H1 (cell line): ENCODE results near the gene DRAM1. TPM values are rescaled to one million over a fixed set of nuclear protein-coding genes. Genes with fewer than 3 reads are reported as not detected.

Experiments
- CTCF ChIA-PET: fragments of 300-600 bp; sonication (Branson Sonifier 250); formaldehyde crosslinking; loops from one replicate; lab custom pipeline; 2021; ENCODE audit not compliant: partially characterized antibody; lab: Charles Lee
- POLR2A ChIA-PET: fragments of 300-600 bp; sonication (Branson Sonifier 250); formaldehyde crosslinking; loops from one replicate; lab custom pipeline; 2021; ENCODE audit warnings: inconsistent platforms; ENCODE audit not compliant: partially characterized antibody; lab: Charles Lee
- DNase-seq, 2 experiments: peaks; one replicate each; pipeline versions ENCODE4 v3.0.0 to v3.0.0-alpha.2; 2010 to 2022; ENCODE audit warnings: low spot score in 2 of 2, low read depth in 1 of 2, mixed read lengths in 1 of 2
- FAIRE-seq: peaks from 2 replicates; lab custom pipeline; 2011; peaks lifted over from hg19 to GRCh38; lab: Jason Lieb, UNC
- H2AFZ ChIP-seq: 2 replicates; pipeline ENCODE4 v1.8.1; 2012; ENCODE audit warnings: low read length, inconsistent platforms
- H2AK5ac ChIP-seq: 2 replicates; pipeline ENCODE4 v1.6.1; 2013; ENCODE audit warnings: low read depth, low read length
- H2BK120ac ChIP-seq: replicated peaks from 2 replicates; pipeline ENCODE3; 2013; ENCODE audit warnings: low read depth, low read length, inconsistent platforms
- H2BK12ac ChIP-seq: 2 replicates; pipeline ENCODE4 v1.6.1; 2013; ENCODE audit warnings: low read depth, low read length
- H2BK15ac ChIP-seq: 2 replicates; pipeline ENCODE4 v1.6.1; 2013; ENCODE audit warnings: low read length
- H2BK20ac ChIP-seq: 2 replicates; pipeline ENCODE4 v1.6.1; 2013; ENCODE audit warnings: low read length
- H2BK5ac ChIP-seq: 2 replicates; pipeline ENCODE4 v1.6.1; 2013; ENCODE audit warnings: low read depth, low read length
- H3K14ac ChIP-seq: 2 replicates; pipeline ENCODE4 v1.6.1; 2013; ENCODE audit warnings: inconsistent platforms; ENCODE audit not compliant: insufficient read length
- H3K18ac ChIP-seq: 2 replicates; pipeline ENCODE4 v1.6.1; 2013; ENCODE audit warnings: low read length; ENCODE audit errors: extremely low read depth
- H3K23ac ChIP-seq: 2 replicates; pipeline ENCODE4 v1.6.1; 2013; ENCODE audit warnings: inconsistent platforms; ENCODE audit not compliant: insufficient read length
- H3K23me2 ChIP-seq: 2 replicates; pipeline ENCODE4 v1.6.1; 2013; ENCODE audit warnings: low read depth, low read length
- H3K27ac ChIP-seq: 2 replicates; pipeline ENCODE4 v1.6.1; 2011; ENCODE audit warnings: low read depth, low read length, inconsistent platforms
- H3K27me3 ChIP-seq, 4 experiments: replicated peaks in 1 of 4; 1 replicate in 1 of 4; 2 replicates in 3 of 4; pipeline versions ENCODE4 v1.6.1 to v1.8.1; 2011 to 2013; ENCODE audit warnings: low read length in 3 of 4, mild to moderate bottlenecking in 3 of 4, inconsistent platforms in 2 of 4, mixed read lengths in 2 of 4, moderate library complexity in 1 of 4; ENCODE audit not compliant: control insufficient read depth in 3 of 4, insufficient read depth in 3 of 4; ENCODE audit errors: extremely low read depth in 1 of 4
- H3K36me3 ChIP-seq, 4 experiments: 2 replicates each; pipeline versions ENCODE4 v1.6.1 to v1.8.1; 2011 to 2013; ENCODE audit warnings: mild to moderate bottlenecking in 4 of 4, low read length in 3 of 4, moderate library complexity in 2 of 4, control low read depth in 1 of 4, inconsistent platforms in 1 of 4; ENCODE audit not compliant: insufficient read depth in 4 of 4, control insufficient read depth in 2 of 4
- H3K4ac ChIP-seq: replicated peaks from 2 replicates; pipeline ENCODE3; 2013; ENCODE audit warnings: low read length, low read depth, mixed read lengths, inconsistent platforms; ENCODE audit not compliant: insufficient read length
- H3K4me1 ChIP-seq, 4 experiments: replicated peaks in 1 of 4; 1 replicate in 1 of 4; 2 replicates in 3 of 4; pipeline versions ENCODE4 v1.6.1 to v1.8.1; 2011 to 2013; ENCODE audit warnings: low read length in 3 of 4, inconsistent platforms in 2 of 4, mixed read lengths in 1 of 4; ENCODE audit not compliant: insufficient read depth in 4 of 4, control insufficient read depth in 3 of 4
- H3K4me2 ChIP-seq, 2 experiments: 2 replicates each; pipeline versions ENCODE4 v1.6.1 to v1.8.1; 2011 to 2013; ENCODE audit warnings: low read depth in 2 of 2, low read length in 2 of 2, control low read depth in 1 of 2, inconsistent platforms in 1 of 2, mild to moderate bottlenecking in 1 of 2; ENCODE audit not compliant: insufficient read depth in 1 of 2
- H3K4me3 ChIP-seq, 4 experiments: fragments of 200-600, 300-600 bp in 1 of 4; sonication (generic), shearing (Covaris generic), sonication (Bioruptor Twin) in 1 of 4; 2 replicates each; pipeline versions ENCODE4 v1.5.1 to v1.8.1; 2011 to 2016; ENCODE audit warnings: low read length in 4 of 4, low read depth in 3 of 4, control low read depth in 2 of 4, inconsistent platforms in 2 of 4, mild to moderate bottlenecking in 2 of 4, mixed read lengths in 1 of 4, moderate library complexity in 1 of 4; ENCODE audit not compliant: insufficient read depth in 2 of 4; ENCODE audit errors: extremely low read depth in 1 of 4
- H3K56ac ChIP-seq: replicated peaks from 2 replicates; pipeline ENCODE3; 2013; ENCODE audit warnings: low read depth, mild to moderate bottlenecking, mixed read lengths, low read length, inconsistent platforms; ENCODE audit not compliant: insufficient read length
- H3K79me1 ChIP-seq: 2 replicates; pipeline ENCODE4 v1.6.1; 2013; ENCODE audit warnings: low read depth, low read length, control low read depth
- H3K79me2 ChIP-seq, 2 experiments: 2 replicates each; pipeline versions ENCODE4 v1.6.1 to v1.8.1; 2012 to 2013; ENCODE audit warnings: low read length in 2 of 2, mild to moderate bottlenecking in 2 of 2, inconsistent platforms in 1 of 2; ENCODE audit not compliant: insufficient read depth in 2 of 2, control insufficient read depth in 1 of 2
- H3K9ac ChIP-seq, 4 experiments: replicated peaks in 1 of 4; 1 replicate in 1 of 4; 2 replicates in 3 of 4; pipeline versions ENCODE4 v1.6.1 to v1.8.1; 2011 to 2013; ENCODE audit warnings: low read depth in 3 of 4, low read length in 3 of 4, control low read depth in 2 of 4, mild to moderate bottlenecking in 2 of 4, moderate library complexity in 2 of 4, inconsistent platforms in 1 of 4; ENCODE audit errors: extremely low read depth in 1 of 4
- H3K9me3 ChIP-seq, 2 experiments: 2 replicates each; pipeline versions ENCODE4 v1.6.1 to v1.8.1; 2012 to 2013; ENCODE audit warnings: mild to moderate bottlenecking in 2 of 2, moderate library complexity in 2 of 2, control low read depth in 1 of 2, inconsistent platforms in 1 of 2, low read depth in 1 of 2, low read length in 1 of 2, mixed read lengths in 1 of 2; ENCODE audit not compliant: insufficient read depth in 2 of 2
- H4K20me1 ChIP-seq, 2 experiments: replicated peaks in 1 of 2; 2 replicates each; pipeline versions ENCODE3 to v1.8.1; 2011 to 2013; ENCODE audit warnings: inconsistent platforms in 2 of 2, low read length in 2 of 2, mild to moderate bottlenecking in 1 of 2; ENCODE audit not compliant: insufficient read depth in 2 of 2, control insufficient read depth in 1 of 2
- H4K5ac ChIP-seq: 2 replicates; pipeline ENCODE4 v1.6.1; 2013; ENCODE audit warnings: low read length, low read depth, mixed read lengths, inconsistent platforms; ENCODE audit not compliant: insufficient read length
- H4K8ac ChIP-seq: 2 replicates; pipeline ENCODE4 v1.8.0; 2013; ENCODE audit warnings: mild to moderate bottlenecking, moderate library complexity, low read length, inconsistent platforms; ENCODE audit not compliant: insufficient read depth; ENCODE audit errors: extremely low read depth
- H4K91ac ChIP-seq: replicated peaks from 2 replicates; pipeline ENCODE3; 2013; ENCODE audit warnings: low read length, mixed read lengths, inconsistent platforms; ENCODE audit not compliant: insufficient read length
- CREB1 ChIP-seq: IDR thresholded peaks from 2 replicates; pipeline ENCODE4 v1.6.1; 2012; ENCODE audit warnings: inconsistent platforms
- RAD21 ChIP-seq, 2 experiments: IDR thresholded peaks in 1 of 2; conservative IDR thresholded peaks in 1 of 2; 2 replicates each; pipeline ENCODE4 v1.6.1; 2011; ENCODE audit warnings: low read depth in 2 of 2, low read length in 2 of 2, improper control_type of control experiment in 1 of 2, inconsistent platforms in 1 of 2, mild to moderate bottlenecking in 1 of 2, moderate library complexity in 1 of 2
- SRF ChIP-seq: IDR thresholded peaks from 2 replicates; pipeline ENCODE4 v1.6.1; 2011; ENCODE audit warnings: mild to moderate bottlenecking, low read depth, low read length, moderate library complexity
- WGBS, 2 experiments: shearing (Covaris generic) in 1 of 2; methylation state at CpG; one replicate each; pipeline versions ENCODE4 v1.1.6 to v1.1.7; 2013 to 2015; ENCODE audit warnings: low lambda C conversion rate in 2 of 2, mixed read lengths in 2 of 2, inconsistent platforms in 1 of 2, low coverage in 1 of 2, missing lambda C conversion rate in 1 of 2; ENCODE audit not compliant: insufficient replicate concordance in 2 of 2, insufficient coverage in 1 of 2, insufficient read length in 1 of 2; ENCODE audit errors: extremely low coverage in 1 of 2, missing lambda C conversion rate in 1 of 2; 5-methylcytosine and 5-hydroxymethylcytosine counted together
- polyA plus RNA-seq, 7 experiments: library from polyadenylated mRNA; depleted of rRNA in 3 of 7; stranded (reverse) in 5 of 7; unstranded in 2 of 7; fragments of >200 nt in 5 of 7; fragments of 200-250 nt in 2 of 7; gene quantifications; 1 replicate in 5 of 7; 2 replicates in 1 of 7; 4 replicates in 1 of 7; pipeline versions ENCODE4 v1.2.1 to v1.2.3, GENCODE V29; 2011 to 2013; ENCODE audit warnings: missing spikeins in 2 of 7, mixed read lengths in 2 of 7
- total RNA-seq: library from RNA; stranded (reverse); fragmentation: NEBNext Ultra II Directional; extraction: Animal tissue kit (Norgen Biotek cat#: 25700); gene quantifications from 2 replicates; pipeline ENCODE4 v1.2.1, GENCODE V29; 2021
- TF ChIP-seq, protein P1 (sequence below): IDR thresholded peaks from 2 replicates; pipeline ENCODE4 v1.6.1; 2011; ENCODE audit warnings: low read length, improper control_type of control experiment

The DRAM1 gene
- total and polyA plus RNA-seq, 2 of the 8 experiments (the other 6 are each of a cell fraction or from before 2014, with no cell fraction given), result 4.6 to 6.2 TPM

DNA sequence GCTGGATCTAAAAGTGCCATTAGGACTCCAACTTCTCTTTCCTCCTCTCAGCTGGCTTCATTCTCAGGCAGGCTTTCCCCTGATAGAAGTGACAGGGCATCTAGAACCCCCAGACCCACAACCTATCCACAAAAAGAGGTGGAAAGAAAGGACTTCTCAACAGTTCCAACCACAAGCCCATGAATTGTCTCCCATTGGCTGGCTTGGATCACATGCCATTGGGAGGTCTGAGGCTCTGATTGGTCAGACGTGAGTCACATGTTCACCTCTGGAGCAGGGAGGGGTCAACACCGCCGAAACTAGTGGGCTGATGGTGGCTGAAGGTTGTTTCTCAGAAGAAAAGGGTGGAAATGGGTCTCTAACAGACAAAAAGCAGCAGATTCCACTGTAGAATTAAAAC is 47.2 kb downstream of the DRAM1 start:
- CTCF ChIA-PET, result no interaction called here
- no peak overlapping the region for H3K4me2 ChIP-seq
- H3K27me3 ChIP-seq, result no peaks in the 10 kb centered on the region
- no peak overlapping the region for H2AFZ ChIP-seq
- TF ChIP-seq, protein P1, sequence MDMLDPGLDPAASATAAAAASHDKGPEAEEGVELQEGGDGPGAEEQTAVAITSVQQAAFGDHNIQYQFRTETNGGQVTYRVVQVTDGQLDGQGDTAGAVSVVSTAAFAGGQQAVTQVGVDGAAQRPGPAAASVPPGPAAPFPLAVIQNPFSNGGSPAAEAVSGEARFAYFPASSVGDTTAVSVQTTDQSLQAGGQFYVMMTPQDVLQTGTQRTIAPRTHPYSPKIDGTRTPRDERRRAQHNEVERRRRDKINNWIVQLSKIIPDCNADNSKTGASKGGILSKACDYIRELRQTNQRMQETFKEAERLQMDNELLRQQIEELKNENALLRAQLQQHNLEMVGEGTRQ, result peak; percentile 71
- TF ChIP-seq CREB1 (no peak), RAD21 (IDR thresholded peaks at IDR 0.05 in 1 of 2, conservative IDR thresholded peaks at IDR 0.05 in 1 of 2; ENCODE audit: low read depth in 2 of 2, low read length in 2 of 2) (no peak), SRF (no peak)
- H2BK20ac ChIP-seq, result no peak overlapping the region
- no peak overlapping the region for H3K9ac ChIP-seq
- DNase-seq, result no peak
- no peak overlapping the region for H2BK120ac ChIP-seq
- H2AK5ac ChIP-seq, result no peak overlapping the region
- no peaks in the 10 kb centered on the region for H4K20me1 ChIP-seq
- H3K23me2 ChIP-seq, result no peaks in the 10 kb centered on the region
- H3K79me2 ChIP-seq, result no peaks in the 10 kb centered on the region
- no peaks in the 10 kb centered on the region for H3K9me3 ChIP-seq
- no peak overlapping the region for H4K8ac ChIP-seq
- no peak for FAIRE-seq
- no peaks in the 10 kb centered on the region for H3K4me1 ChIP-seq
- H3K27ac ChIP-seq, result no peak overlapping the region
- no peaks in the 10 kb centered on the region for H3K36me3 ChIP-seq
- no peak overlapping the region for H2BK5ac ChIP-seq
- no peaks in the 10 kb centered on the region for H3K79me1 ChIP-seq
- no peak overlapping the region for H3K4me3 ChIP-seq
- no peak overlapping the region for H2BK12ac ChIP-seq
- H3K4ac ChIP-seq, result no peak overlapping the region
- H3K18ac ChIP-seq, result no peak overlapping the region
- no peak overlapping the region for H3K14ac ChIP-seq
- H3K23ac ChIP-seq, result no peak overlapping the region
- WGBS, 2 experiments, result 91% methylated on average over 3 of the region's 3 CpGs; no CpG with 5 or more reads in 1 of the 2 experiments
- POLR2A ChIA-PET, result no interaction called here
- H3K56ac ChIP-seq, result no peak overlapping the region
- H2BK15ac ChIP-seq, result no peak overlapping the region
- H4K5ac ChIP-seq, result no peak overlapping the region
- H4K91ac ChIP-seq, result no peak overlapping the region
